Tibial nerve (tissue), 3 donors: Measurements from ENCODE around the gene JPT2.

Source experiments
- POLR2A ChIP-seq, 2 donors: fragments of 450-650 bp; IDR thresholded peaks; one replicate each; pipeline ENCODE4 v1.6.1; 2017; ENCODE audit warnings: antibody characterized with exemption in 2 of 2, mild to moderate bottlenecking in 2 of 2, moderate library complexity in 2 of 2
- TF ChIP-seq, protein P1 (sequence below), 5 experiments: fragments of 200-600 bp in 3 of 5; fragments of 450-650 bp in 2 of 5; sonication (generic) in 3 of 5; IDR thresholded peaks; one replicate each; pipeline ENCODE4 v1.5.1; 2016 to 2019; ENCODE audit warnings: antibody characterized with exemption in 5 of 5, mild to moderate bottlenecking in 3 of 5, moderate library complexity in 2 of 5

DNA sequence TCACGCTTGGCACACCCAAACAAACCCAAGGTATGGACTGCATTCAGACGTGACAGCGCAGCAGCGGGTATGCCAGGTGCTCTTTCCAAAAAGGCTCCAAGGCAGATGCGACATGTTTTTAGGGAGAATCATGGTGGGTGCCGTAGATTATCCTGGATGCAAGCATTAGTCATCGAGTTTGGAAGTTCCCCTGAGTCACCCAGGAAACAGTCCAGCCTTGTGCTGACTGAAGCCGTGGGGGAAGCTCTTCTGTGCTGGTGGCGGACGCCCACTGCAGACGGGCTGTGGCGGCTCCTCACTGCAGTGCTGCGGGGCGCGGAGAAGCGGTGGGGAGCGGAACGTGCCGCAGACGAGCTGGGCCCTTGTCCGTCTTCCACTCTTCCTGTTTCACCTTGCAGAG lies 13.9 kb downstream of the JPT2 start:
- TF ChIP-seq, protein P1, sequence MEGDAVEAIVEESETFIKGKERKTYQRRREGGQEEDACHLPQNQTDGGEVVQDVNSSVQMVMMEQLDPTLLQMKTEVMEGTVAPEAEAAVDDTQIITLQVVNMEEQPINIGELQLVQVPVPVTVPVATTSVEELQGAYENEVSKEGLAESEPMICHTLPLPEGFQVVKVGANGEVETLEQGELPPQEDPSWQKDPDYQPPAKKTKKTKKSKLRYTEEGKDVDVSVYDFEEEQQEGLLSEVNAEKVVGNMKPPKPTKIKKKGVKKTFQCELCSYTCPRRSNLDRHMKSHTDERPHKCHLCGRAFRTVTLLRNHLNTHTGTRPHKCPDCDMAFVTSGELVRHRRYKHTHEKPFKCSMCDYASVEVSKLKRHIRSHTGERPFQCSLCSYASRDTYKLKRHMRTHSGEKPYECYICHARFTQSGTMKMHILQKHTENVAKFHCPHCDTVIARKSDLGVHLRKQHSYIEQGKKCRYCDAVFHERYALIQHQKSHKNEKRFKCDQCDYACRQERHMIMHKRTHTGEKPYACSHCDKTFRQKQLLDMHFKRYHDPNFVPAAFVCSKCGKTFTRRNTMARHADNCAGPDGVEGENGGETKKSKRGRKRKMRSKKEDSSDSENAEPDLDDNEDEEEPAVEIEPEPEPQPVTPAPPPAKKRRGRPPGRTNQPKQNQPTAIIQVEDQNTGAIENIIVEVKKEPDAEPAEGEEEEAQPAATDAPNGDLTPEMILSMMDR (IDR thresholded peaks at IDR 0.05) = no peak
- no peak for TF ChIP-seq POLR2A (IDR thresholded peaks at IDR 0.05)
